Pulmonary artery endothelial cell (primary cell): Measurements from ENCODE around the gene EEFSEC. TPM values are rescaled to one million over a fixed set of nuclear protein-coding genes. Genes with fewer than 3 reads are reported as not detected.

Source experiments
- DNase-seq: peaks from one replicate; pipeline ENCODE4 v3.0.0-alpha.2; 2011; ENCODE audit warnings: low read depth, low spot score
- total RNA-seq: library from RNA; depleted of rRNA; stranded (reverse); fragments of >200 nt; gene quantifications from 2 replicates; pipeline ENCODE4 v1.2.3, GENCODE V29; 2014

The EEFSEC gene
- total RNA-seq, 1 donor from 2014 or later = 4.5 TPM

DNA sequence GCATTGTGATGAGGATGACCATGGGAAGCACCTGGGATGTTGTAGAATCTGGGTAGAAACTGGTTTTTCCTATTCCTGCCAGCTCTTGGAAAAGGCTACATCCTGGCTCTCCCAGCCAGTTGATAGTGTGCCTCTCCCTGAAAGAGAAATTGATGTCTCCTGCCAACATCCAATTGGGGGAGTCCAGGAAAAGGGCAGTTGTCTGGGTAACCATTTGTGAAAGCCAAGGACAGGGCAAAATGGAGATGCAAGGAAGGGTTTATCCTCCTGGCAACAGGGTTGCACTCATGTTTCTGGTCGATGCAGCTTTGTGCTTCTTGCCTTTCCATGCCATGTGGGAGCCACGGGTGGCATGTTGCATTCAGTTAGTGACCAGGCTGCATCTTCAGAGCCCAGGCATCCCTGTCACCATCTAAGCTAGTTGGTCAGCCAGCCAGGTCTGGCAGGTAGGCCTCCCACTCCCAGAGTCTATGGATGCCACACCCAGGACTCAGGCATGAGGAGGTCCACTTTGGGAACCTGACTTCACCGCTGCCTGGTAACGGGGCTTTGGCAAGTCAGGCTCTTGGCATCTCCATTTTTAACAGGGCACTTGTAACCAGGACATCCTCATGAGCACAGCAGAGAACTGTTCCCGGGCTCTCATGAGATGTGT lies 159.9 kb downstream of the EEFSEC start:
- DNase-seq = no peak

DNA sequence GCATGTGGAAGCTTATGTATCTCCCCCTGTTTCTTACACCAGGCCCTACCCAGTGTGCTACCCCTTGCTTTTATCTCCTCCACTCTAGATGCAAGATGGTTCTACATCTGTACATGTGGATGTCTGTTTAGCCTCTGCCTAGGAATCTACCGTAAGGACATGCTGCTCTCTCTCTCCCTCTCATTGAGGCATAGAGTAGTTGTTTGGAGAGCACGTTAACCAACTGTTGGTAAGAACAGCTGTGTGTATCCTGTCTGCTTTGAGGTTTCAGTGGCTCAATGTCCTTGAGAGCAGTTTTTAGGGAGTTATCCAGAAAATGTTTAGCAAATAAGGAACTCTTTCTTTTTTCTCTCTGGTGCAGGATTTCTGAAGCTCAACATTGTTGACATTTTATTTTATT lies 160.7 kb downstream of the EEFSEC start:
- DNase-seq = no peak

- no peak for DNase-seq
These were observed 162.0 kb downstream of the EEFSEC start for GRCh38 chr3:128315313-128315712.

- no peak for DNase-seq
These were observed 163.2 kb downstream of the EEFSEC start for GRCh38 chr3:128316481-128316891.

- no peak for DNase-seq
These were observed 163.9 kb downstream of the EEFSEC start for GRCh38 chr3:128317101-128317697.

DNA sequence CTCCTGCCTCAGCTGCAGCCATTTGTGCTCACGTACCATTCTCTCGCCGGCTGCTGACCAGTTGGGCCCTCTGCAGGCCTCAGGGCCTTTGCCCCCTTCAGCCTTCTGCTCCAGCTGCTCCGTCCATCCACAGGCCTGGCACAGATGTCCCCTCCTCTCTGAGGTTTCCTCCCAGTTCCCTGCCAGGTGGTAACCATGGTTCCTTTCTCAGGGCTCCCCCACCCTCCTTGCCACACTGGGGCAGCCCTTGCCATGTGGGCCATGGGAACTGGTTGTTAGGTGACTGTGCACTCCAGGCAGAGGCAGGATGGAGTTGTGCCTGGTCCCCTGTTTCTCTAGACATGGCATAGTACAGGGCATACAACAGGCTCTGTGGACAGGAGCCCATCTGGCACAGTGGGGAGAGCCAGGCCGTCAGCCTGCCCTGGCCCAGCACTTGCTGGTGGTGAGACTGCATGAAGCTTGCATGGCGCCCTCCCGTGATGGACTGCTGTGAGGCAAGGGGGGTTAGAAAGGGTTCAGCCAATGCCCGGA lies 164.5 kb downstream of the EEFSEC start:
- DNase-seq = no peak

- no peak for DNase-seq
These were observed 165.1 kb downstream of the EEFSEC start for GRCh38 chr3:128318275-128318941.

DNA sequence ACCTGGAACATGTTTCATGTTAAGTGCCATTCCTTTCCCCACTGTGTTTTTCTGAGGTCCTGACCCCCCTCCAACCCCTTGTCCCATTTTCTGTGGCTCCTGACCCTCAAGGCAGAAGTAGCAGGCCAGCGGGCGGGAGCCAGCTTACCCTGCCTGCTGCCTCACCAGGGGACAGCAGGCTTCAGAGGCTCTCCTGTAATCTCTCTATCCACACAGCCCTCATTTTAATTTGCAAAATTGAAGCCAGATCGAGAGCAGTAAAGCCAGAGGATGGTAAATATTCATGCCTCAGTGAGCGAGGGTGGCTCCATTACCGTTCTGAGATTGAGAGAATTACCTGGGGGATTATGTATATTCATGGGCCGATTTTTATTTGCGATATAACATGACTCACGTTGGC lies 165.8 kb downstream of the EEFSEC start:
- no peak for DNase-seq

- DNase-seq = no peak
These were observed 166.5 kb downstream of the EEFSEC start for GRCh38 chr3:128319741-128320141.

GRCh38 chr3:128320551-128321340 lies 167.5 kb downstream of the EEFSEC start:
- no peak for DNase-seq

GRCh38 chr3:128321418-128321817 lies 168.1 kb downstream of the EEFSEC start:
- DNase-seq = no peak

DNA sequence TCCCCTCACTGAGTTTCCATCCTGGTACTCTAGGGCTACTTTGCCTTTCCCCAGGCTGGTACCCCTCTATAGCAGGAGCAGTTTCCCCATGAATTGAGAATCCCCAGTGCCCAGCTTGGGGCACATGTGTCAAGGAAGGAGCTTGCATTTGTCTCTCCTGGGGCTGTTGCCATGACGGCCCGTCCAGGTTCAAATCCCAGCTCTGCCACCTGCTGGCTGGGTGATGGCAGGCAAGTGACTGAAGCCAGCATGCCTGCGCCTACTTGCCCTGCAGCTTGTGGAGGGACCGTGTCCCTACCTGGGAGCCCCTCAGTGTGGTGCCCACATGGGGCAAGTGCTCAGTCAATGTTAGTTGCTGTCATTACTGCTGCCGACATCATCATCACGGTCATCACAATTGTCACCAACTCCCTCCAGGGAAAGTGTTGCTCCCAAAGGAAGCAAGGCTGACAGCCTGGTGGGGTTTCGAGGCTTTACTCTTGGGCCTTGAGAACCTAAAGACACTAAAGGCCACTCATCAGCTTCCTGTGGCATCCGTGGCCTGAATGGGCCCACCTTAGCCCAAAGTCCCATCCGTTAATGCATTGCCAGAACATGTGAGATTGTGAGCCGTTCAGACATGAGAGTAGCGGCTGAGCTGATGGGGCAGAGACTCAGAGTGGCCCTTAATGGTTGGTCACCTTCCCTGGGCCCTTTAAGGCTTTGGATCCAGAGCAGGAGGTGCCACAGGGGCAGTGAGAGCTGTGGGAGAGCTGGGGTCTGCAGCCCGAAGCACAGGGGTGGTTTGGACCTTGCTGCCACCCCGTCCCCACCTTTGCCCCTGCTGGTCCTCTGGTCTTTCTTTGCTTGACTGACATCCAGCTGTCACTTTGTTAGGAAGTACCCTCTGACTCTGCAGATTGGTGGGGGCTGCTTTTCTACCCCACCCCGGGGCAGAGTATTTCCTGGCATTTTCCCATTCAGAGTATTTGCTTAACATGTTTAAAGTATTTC lies 169.0 kb downstream of the EEFSEC start:
- DNase-seq = peak; percentile 17

GRCh38 chr3:128323206-128324081 lies 170.2 kb downstream of the EEFSEC start:
- DNase-seq = no peak

GRCh38 chr3:128324911-128325592 lies 171.8 kb downstream of the EEFSEC start:
- DNase-seq = no peak

DNA sequence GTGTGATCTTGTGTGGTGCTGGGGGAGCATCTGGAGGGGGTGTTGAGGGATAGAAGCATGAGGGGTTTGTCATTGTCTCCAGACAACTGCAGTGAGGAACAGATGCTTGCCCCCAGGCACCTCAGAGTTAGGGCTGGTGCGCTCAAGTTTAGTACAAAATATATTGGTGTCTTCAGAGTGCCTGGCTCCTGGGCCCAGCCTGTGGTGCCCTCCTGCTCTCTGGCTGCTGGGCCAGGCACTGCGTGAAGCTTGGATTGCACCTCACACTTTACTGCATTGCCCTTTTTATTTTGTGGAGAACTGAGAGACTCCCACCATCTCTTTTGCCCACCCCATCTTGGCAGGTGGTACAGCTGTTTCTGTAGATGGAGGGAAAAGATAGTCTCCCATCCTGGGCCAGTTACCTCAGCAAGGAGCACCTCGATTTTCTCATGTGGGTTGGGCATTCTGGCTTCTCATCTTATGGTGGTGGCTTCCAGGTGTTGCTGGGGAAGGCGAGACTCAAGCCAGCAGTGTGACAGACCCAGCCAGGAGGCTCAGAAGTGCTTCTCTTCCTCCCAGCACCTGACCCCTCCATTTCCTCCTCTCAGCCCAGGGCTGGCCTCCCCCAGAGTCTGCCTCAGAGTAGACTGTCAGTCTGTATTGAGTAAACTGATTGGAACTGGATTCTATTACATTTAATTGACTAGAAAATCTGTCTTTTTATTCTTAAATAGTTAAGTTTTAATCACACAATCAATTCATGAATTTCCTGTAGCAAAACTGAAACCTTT lies 173.0 kb downstream of the EEFSEC start:
- DNase-seq = no peak

- no peak for DNase-seq
These were observed 174.3 kb downstream of the EEFSEC start for GRCh38 chr3:128327606-128328031.

DNA sequence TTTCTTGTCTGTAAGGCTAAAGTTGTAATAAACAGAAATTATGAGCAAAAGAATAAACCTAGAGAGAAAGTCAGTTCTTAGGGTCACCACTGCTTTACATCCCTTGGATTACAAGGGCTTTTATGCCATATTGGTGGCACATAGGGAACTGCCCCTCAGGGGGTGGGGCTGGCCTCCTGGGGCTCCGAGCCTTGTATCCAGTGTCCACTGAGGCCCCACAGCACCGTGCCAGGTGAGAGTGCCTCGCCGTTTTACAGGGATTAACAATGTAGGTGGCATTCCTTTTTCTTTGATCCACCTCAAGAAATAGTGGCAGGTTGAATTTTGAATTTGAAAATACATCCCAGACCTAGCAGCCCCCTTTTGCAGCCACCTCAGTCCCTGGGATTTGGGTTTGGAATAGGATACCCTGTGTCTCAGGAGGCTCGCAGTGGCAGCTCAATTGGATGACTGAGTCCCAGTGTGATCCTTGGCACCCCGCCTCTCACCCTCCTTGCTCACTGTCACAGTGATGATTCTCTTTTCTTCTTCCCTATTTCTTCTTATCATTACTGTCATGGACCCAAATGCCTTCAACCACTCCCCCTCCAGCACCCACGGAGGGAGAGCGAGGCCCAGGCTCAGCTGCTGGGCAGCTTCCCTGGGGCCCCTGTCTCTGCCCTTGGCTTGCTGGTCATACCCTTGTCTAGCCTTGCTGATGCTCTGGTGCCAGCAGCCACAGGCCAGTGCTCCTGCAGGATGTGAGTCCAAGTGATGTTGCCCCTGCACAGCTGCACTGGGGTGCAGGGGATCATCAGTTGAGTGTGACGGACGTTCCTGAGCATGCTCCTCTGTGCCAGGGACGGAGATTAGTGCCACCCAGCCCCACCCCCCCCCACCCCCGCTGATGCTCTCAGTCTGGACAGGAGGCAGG lies 175.5 kb downstream of the EEFSEC start:
- DNase-seq = no peak
